RWPE1 (cell line): ENCODE data around the gene UBE4A.

Experiments used
- CTCF ChIA-PET: fragments of 350-600 bp; sonication (Branson Sonifier 250); formaldehyde crosslinking; extraction: SDS; loops from one replicate; lab custom pipeline; 2021; lab: Yijun Ruan, JAX
- POLR2A ChIA-PET: fragments of 400-600 bp; formaldehyde crosslinking; extraction: SDS; loops from one replicate; lab custom pipeline; 2020; ENCODE audit warnings: antibody characterized with exemption; ENCODE audit not compliant: low non-redundant PET; lab: Yijun Ruan, JAX
- DNase-seq: peaks from one replicate; pipeline ENCODE4 v3.0.0; 2012; ENCODE audit warnings: low spot score
- H3K27ac ChIP-seq: fragments of 450-650 bp; 2 replicates; pipeline ENCODE4 v1.5.1; 2017
- TF ChIP-seq, protein P1 (sequence below): fragments of 450-650 bp; conservative IDR thresholded peaks from 2 replicates; pipeline ENCODE4 v1.5.1; 2017; ENCODE audit warnings: low read depth, mild to moderate bottlenecking

The UBE4A gene

GRCh38 chr11:118339281-118339961 is 20.0 kb upstream of the UBE4A start:
- ChIA-PET CTCF (interaction anchor here (0.6 to 1.2 kb wide), 3 partner anchors 8 to 157 kb away, joined by 3 read pairs; no protein-coding TSS in a partner anchor), POLR2A (no interaction called here)
- no peak overlapping the region for H3K27ac ChIP-seq
- TF ChIP-seq, protein P1, sequence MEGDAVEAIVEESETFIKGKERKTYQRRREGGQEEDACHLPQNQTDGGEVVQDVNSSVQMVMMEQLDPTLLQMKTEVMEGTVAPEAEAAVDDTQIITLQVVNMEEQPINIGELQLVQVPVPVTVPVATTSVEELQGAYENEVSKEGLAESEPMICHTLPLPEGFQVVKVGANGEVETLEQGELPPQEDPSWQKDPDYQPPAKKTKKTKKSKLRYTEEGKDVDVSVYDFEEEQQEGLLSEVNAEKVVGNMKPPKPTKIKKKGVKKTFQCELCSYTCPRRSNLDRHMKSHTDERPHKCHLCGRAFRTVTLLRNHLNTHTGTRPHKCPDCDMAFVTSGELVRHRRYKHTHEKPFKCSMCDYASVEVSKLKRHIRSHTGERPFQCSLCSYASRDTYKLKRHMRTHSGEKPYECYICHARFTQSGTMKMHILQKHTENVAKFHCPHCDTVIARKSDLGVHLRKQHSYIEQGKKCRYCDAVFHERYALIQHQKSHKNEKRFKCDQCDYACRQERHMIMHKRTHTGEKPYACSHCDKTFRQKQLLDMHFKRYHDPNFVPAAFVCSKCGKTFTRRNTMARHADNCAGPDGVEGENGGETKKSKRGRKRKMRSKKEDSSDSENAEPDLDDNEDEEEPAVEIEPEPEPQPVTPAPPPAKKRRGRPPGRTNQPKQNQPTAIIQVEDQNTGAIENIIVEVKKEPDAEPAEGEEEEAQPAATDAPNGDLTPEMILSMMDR, result no peak
- no peak for DNase-seq

GRCh38 chr11:118340449-118340848 is 19.0 kb upstream of the UBE4A start:
- TF ChIP-seq, protein P1, result no peak
- ChIA-PET CTCF (no interaction called here), POLR2A (no interaction called here)
- H3K27ac ChIP-seq, result no peak overlapping the region
- no peak for DNase-seq

DNA sequence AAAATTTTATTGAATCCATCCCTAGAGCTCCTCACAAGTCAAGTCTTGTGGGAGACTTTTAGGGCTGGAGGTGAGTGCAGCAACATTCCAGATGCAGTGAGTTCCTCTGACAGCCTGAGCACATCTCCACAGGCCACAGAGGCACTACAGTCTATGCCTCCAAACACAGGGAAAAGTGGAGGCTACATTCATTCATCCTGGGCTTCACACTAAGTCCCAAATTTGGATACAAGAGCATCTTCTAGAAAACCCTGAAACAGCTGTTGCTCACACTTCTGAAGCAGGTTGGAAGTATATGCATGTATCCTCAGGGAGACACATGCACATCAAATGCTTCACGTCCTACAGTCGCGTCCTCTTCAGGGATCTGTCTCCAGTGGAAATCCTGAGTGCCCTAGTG is 18.1 kb upstream of the UBE4A start:
- POLR2A ChIA-PET, result no interaction called here
- DNase-seq, result no peak
- CTCF ChIA-PET, result no interaction called here
- H3K27ac ChIP-seq, result no peak overlapping the region
- TF ChIP-seq, protein P1, result no peak

- H3K27ac ChIP-seq, result no peak overlapping the region
- CTCF ChIA-PET, result no interaction called here
- TF ChIP-seq, protein P1, result no peak
- POLR2A ChIA-PET, result no interaction called here
- no peak for DNase-seq
Measured at GRCh38 chr11:118341815-118342489, 17.4 kb upstream of the UBE4A start.

- TF ChIP-seq, protein P1, result no peak
- CTCF ChIA-PET, result no interaction called here
- DNase-seq, result no peak
- POLR2A ChIA-PET, result no interaction called here
- H3K27ac ChIP-seq, result no peak within 1 kb of the TSS
Measured at GRCh38 chr11:118342503-118343161, 16.8 kb upstream of the UBE4A start, which contains the start of gene CD3D. CD3D (minus strand) TSS chr11:118342705; CDS start chr11:118342607, 98 bp downstream.

DNA sequence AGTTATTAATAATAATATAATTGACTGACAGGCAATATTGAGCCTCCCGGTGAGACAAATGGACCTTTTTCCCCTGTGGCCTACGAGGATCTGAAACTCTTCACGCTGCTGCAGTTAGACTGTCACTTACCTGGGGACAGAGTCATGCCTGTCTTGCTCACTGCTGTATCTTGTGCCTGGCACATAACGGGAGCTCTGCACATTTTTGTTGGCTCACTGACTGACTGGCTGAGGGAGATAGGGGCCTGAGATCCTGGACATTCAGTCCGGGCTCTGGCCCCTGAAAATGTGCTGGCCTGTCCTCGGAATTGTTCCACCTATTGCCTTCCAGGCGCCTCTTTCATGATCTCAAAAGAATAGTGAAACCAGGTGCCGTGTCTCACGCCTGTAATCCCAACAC is 16.2 kb upstream of the UBE4A start:
- DNase-seq, result no peak
- TF ChIP-seq, protein P1, result no peak
- ChIA-PET CTCF (no interaction called here), POLR2A (no interaction called here)
- H3K27ac ChIP-seq, result no peak overlapping the region
